ENCODE data around the gene RPRM.

DNA sequence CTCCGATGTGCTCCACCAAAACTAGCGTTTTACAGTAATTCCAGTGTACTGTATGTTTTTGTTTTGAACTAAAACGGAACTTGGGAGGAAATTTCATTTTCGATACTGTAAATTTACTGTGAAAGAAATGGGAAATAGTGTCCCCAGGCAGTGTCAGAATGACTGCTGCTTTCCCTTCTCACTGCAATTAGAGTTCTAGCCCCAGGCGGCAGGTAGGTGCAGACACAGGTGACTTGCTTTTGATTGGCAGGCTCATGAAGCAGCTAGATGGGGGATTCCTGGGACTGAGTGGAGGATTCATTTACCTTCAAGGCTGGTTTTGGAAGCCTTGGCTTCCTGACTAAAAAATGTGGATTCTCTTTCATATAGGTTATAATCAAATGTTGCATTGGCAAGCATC is 27.0 kb downstream of the RPRM start:
- no peak for TF ChIP-seq CTCF (IDR thresholded peaks at IDR 0.05 in 2 of 3, conservative IDR thresholded peaks at IDR 0.05 in 1 of 3; ENCODE audit: control insufficient read depth in 2 of 3, extremely low read depth in 1 of 3, insufficient read depth in 1 of 3, low read depth in 3 of 3, low read length in 3 of 3)
- TF ChIP-seq PKNOX1 (IDR thresholded peaks at IDR 0.05), result no peak
- TF ChIP-seq ZNF274 (IDR thresholded peaks at IDR 0.05; ENCODE audit: insufficient read depth, insufficient read length), result no peak
- TF ChIP-seq EP300 (IDR thresholded peaks at IDR 0.05; ENCODE audit: borderline replicate concordance in 1 of 2, control insufficient read depth in 1 of 2, low read depth in 2 of 2, low read length in 2 of 2), result no peak
- no peak for TF ChIP-seq POLR2A (IDR thresholded peaks at IDR 0.05; ENCODE audit: low read depth, low read length)
- no peak for TF ChIP-seq ZZZ3 (IDR thresholded peaks at IDR 0.05; ENCODE audit: control insufficient read depth, insufficient read length, low read depth)
